NCI-H345 (cell line): ENCODE results near the gene EHHADH.
A peak's percentile ranks its signal among the peaks of the same experiment; 100 is the strongest.
"Not testable (repeated sequence)": the region's sequence is repeated elsewhere in the genome, so short reads cannot be mapped to it uniquely, and the experiment has no call there.

Experiments used
- DNase-seq: peaks from one replicate; lab custom pipeline; 2025; lab: John Stamatoyannopoulos, UW

EHHADH gene

GRCh38 chr3:185253645-185254410 lies at the start of gene EHHADH:
Gene EHHADH (minus strand): TSS chr3:185254049. CDS start chr3:185254022, 27 bp downstream.
- peak; percentile 73 for DNase-seq

GRCh38 chr3:185299918-185300426 lies 46.1 kb upstream of the EHHADH start:
- DNase-seq, result not testable (repeated sequence)

GRCh38 chr3:185297867-185298266 lies 44.0 kb upstream of the EHHADH start:
- DNase-seq, result no peak

DNA sequence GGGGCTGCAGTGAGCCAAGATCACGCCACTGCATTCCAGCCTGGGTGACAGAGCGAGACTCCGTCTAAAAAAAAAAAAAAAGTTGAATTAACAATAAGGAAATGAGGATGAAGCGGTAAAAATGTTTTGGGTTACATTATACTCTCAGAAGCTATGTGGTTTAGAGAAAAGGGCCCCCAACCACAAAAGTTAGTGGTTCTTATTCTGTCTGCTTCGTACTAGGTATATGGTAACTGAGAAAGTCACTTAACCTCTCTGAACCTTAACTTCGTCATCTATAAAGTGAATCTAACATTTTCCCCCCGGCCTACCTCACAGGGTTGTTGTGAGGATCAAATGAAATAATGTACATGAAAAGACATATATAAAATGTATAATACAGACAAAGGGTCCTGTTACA lies 38.4 kb upstream of the EHHADH start:
- no peak for DNase-seq

DNA sequence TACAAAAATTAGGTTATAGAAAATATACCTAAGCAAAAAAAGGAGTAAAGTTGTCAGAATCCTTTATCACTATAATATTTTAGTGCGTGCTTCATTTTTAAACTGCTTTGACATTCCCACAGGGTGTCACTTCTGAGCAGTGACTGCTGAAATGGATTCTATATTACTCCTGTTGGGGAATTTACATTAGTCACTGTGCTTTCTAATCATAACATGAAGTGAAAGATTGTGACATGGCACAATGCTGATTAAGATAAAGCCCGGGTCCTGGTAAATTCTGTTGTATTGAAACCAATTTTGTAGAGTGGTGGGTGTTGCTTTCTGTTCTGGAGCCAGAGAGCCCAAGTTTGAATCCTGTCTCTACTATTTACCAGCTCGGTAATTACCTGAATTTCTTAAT lies 36.4 kb upstream of the EHHADH start:
- no peak for DNase-seq

DNA sequence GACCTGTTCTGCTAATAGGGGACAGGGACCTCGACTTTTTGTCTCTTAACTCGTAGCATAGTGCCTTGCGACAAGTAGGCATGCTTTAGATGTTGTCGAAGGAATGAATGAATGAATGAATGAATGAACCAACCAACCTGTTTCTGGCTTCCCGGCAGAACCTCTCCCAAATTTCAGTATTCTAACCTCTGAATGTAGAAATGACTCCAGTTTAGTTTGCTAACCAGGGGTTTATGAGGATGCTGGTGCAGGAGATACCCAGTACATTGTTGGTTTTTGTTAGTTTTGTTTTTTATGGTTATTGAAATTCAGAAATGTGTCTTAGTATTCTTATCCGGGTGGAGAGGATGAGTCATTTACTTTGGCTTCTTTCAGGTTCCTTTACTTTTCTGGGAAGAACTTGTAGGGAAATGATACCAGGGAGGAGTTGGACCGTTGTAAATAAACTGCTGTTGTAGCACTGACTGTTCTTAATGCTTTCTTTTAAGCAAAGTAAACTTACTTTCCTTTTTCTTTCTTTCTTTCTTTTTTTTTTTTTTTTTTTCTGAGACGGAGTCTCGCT lies 29.6 kb upstream of the EHHADH start:
- no peak for DNase-seq

DNA sequence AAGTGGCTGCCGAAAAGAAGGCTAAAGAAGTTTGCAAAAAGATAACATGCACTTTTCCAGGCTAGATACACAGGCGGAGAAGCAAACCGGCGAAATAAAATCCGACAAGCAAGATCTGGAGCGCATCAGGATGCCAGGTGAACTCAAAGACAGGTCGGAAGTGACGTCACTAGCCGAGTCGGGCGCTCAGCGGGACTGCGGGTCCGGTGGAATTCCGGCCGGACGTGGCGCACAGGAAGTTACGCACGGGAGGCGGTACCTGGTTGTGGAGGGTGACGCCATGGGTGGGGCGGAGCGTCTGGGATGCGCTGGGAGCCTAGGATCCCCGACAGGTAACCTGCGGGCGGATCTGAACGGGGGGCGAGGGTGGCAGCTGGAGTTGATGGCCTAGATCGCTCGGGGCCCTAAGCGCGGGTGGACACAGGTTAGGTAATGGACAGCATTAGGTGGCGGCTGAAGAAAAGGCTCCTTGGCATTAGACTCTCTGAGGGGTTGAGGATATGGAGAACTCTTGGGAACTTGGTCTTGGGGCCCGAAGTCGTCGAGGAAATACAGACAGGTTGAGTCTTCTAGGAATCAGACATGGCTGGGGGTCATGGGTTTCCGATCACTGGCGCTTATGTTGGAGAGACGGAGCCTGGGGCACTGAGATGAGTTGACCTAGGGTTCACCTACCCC lies 29.0 kb upstream of the EHHADH start:
- DNase-seq, result peak; percentile 100

DNA sequence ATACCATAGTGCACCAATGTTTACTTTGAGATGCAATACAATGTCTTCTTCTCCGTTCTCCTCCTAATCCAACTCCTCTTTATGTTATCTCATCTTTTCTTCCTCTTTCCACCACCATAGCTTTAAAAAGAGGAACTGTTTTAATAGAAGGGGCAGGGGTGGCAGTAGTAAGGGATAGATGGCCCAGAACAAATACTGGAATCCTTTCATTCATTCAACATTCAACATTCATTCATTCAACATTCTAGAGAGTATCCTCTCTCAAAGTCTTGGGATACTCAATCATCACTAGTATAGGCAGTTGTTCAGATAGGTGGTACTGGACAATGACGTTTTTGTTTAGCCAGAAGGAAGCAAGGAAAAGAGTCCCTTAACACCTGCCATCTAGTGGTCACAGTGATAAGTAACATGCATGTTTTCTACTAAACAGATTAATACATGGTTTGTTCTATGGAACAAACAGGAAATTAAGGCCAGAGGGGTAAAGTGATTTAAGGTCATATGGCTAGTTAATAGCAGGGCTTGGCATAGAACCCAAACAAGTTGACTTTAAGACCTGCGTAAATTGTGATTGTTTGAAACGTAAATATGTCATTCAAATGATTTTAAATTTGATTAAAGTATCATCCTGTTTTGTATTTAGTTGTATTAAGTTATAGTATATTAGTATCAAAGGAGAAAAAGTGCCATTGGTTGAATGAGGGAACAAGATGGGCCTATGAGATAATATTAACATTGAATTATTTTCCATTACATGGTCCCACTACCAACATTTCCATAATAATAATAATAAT lies 26.9 kb upstream of the EHHADH start:
- peak; percentile 34 for DNase-seq

- DNase-seq, result no peak
Observed at GRCh38 chr3:185279587-185280138, 25.8 kb upstream of the EHHADH start.

DNA sequence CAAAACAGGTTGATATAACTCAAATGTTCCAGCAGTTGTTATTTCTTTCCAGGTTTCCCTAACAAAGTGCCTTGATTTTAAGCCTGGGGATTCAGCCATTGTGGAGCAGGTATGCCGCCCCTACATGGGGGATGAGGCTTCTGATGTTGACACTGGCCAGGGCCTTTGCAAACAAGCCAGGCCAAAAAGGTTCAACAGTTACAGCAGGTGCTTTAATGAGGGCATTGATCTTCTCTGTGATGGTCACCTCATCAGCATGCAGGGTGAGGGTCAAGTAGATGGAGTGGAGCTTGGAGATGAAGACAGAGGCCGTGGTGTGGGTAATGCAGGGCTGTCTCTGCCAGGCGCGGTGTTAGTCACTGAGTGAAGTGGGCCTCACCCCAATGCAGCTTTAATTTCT lies 22.6 kb upstream of the EHHADH start:
- DNase-seq, result no peak

GRCh38 chr3:185272033-185272432 lies 18.2 kb upstream of the EHHADH start:
- DNase-seq, result no peak

DNA sequence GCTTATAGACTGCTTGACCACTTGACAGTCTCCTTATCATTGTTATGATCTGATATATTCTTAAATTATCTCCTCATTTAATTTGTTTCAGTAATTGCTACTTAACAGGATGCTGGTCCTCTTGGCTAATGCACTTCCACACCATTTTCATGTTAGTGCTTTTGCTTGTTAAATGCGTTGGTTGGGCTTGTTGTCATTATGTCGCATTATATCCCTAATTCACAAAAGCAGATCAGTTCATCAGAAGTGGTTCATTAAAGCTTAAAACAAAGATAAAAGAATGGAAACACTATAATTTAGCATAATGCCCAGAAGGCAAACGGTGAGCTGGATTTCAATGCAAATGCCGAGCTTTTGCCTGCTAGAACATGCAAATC lies 17.1 kb upstream of the EHHADH start:
- DNase-seq, result no peak

GRCh38 chr3:185270262-185270955 lies 16.6 kb upstream of the EHHADH start:
- DNase-seq, result peak; percentile 15

- DNase-seq, result no peak
Observed at GRCh38 chr3:185268194-185268962, 14.5 kb upstream of the EHHADH start.

DNA sequence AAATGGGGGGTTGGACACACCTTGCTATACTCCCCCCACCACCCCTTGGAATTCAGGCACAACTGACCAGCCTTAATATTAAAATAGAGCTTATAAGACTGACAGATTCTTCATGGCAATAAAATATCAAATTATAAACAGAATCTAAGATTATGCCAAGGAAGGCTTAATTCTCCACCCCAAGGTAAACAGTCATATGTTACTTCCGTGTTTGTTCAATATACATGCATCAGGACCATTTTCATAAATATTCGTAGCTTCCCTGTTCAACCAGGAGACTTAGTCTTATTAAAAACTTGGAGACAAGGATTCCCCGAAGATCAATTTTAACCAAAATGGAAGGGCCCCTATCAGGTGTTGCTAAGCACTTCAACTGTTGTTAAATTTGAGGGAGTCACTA lies 13.3 kb upstream of the EHHADH start:
- DNase-seq, result no peak

DNA sequence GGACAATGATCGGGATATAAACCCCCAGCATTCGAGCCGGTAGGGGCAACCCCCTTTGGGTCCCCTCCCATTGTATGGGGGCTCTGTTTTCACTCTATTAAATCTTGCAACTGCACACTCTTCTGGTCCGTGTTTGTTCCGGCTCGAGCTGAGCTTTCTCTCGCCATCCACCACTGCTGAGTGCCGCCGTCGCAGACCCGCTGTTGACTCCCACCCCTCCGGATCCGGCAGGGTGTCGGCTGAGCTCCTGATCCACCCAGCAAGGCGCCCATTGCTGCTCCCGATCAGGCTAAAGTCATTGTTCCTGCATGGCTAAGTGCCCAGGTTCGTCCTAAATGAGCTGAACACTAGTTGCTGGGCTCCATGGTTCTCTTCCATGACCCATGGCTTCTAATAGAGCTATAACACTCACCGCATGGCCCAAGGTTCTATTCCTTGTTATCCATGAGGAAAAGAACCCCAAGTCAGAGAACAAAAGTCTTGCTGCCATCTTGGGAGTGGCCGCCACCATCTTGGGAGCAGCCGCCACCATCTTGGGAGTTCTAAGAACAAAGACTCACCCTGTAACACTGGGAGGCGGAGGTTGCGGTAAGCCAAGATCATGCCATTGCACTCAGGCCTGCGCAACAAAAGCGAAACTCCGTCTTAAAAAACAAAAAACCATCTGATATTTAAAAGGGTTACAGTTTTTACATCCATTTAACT lies 11.2 kb upstream of the EHHADH start:
- no peak for DNase-seq

- no peak for DNase-seq
Observed at GRCh38 chr3:185263423-185263822, 9.6 kb upstream of the EHHADH start.

GRCh38 chr3:185257334-185257733 lies 3.5 kb upstream of the EHHADH start:
- no peak for DNase-seq

GRCh38 chr3:185254799-185255198 lies 950 bp upstream of the EHHADH start:
- no peak for DNase-seq

- DNase-seq, result not testable (repeated sequence)
Observed at GRCh38 chr3:185253133-185253532, 716 bp downstream of the EHHADH start.
